Mucosa of descending colon (tissue), 3 donors: ENCODE results near the gene YTHDF1. TPM values are rescaled to one million over a fixed set of nuclear protein-coding genes. Genes with fewer than 3 reads are reported as not detected.
A peak's percentile ranks its signal among the peaks of the same experiment; 100 is the strongest.

Experiments used
- ATAC-seq: fragments of 200-7000 bp; cut with Tn5 transposase; one replicate; pipeline ENCODE4 v1.9.1; 2020; ENCODE audit warnings: mild to moderate bottlenecking, moderate library complexity
- DNase-seq, 3 donors: peaks; one replicate each; pipeline ENCODE4 v3.0.0-alpha.2; 2020
- H3K36me3 ChIP-seq: fragments of 200-600 bp; one replicate; pipeline ENCODE4 v1.8.0; 2021; ENCODE audit warnings: low read depth, mild to moderate bottlenecking
- H3K4me1 ChIP-seq: fragments of 200-600 bp; one replicate; pipeline ENCODE4 v1.8.0; 2021; ENCODE audit warnings: low read depth, mild to moderate bottlenecking
- H3K4me3 ChIP-seq: fragments of 200-600 bp; one replicate; pipeline ENCODE4 v1.8.0; 2021; ENCODE audit warnings: mild to moderate bottlenecking
- H3K9me3 ChIP-seq: fragments of 200-600 bp; one replicate; pipeline ENCODE4 v1.8.0; 2021; ENCODE audit warnings: mild to moderate bottlenecking
- intact Hi-C, 2 donors: fragments of 100-400 bp; cut with DNase I in 1 of 2; cut with micrococcal nuclease in 1 of 2; formaldehyde crosslinking; loops; one replicate each; pipeline versions ENCODE4 v1.11.0 to v1.11.1; 2022; cut with DNase I, micrococcal nuclease
- total RNA-seq, 3 donors: library from RNA; stranded (reverse); fragmentation: NEBNext Ultra II Directional in 2 of 3; extraction: Animal tissue kit (Norgen Biotek cat#: 25700) in 2 of 3; gene quantifications; one replicate each; pipeline versions ENCODE4 v1.2.1 to v1.2.4, GENCODE V29; 2021 to 2023
- TF ChIP-seq, protein P1 (sequence below): fragments of 200-600 bp; IDR thresholded peaks from one replicate; pipeline ENCODE4 v1.8.0; 2022; ENCODE audit warnings: antibody characterized with exemption, mild to moderate bottlenecking
- donor health status: DM: no; HTN: no; CAD: no; lungs with moderate emphysema.
- donor health status: DM: no; HTN: no; CAD: no.
- donor health status: DM: no; HTN: yes; CAD: no.

YTHDF1 gene
- total RNA-seq, 3 donors from 2014 or later = 32.0 to 37.2 (median 34.2) TPM

DNA sequence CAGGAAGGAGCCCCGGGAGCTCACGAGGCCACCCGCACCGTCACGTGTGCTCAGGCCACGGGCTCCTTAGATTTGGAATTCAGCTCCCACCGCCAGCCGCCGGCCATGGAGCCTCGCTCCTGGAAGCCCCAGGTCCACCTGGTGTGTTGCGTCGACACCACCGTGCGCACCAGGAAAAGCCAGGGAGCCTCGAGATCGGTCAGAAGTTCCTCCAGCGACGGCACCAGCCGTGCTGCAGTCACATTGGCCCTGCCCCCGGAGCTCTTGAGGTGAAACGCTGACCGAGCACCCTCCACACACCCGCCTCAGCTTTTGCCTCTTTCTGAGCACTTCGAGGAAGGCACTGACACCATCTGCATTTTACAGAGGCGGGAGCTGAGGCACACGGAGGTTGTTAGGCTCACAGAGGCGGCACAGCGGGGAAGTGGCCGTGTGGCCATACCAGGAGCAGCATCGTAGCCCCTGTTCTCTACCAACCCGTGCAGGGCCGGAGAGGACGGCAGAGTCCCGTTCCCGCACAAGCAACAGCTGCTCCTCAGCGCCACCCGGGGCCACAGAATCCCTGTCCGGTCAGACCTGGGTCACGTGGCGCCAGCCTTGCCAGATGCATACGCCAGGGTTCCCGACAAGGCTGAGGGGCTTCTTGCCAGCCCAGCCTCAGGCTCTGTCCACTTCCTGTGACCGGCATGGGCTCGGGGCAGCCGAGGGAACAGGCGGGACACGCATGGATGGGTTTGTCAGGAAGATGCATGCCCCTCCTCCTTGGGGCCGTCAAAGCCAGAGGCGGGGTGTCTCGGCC lies 30.8 kb upstream of the YTHDF1 start:
- no peak overlapping the region for H3K4me3 ChIP-seq
- intact Hi-C loops = no loop called here
- ATAC-seq = peak; percentile 56

GRCh38 chr20:63244468-63244867 lies 28.5 kb upstream of the YTHDF1 start:
- H3K4me3 ChIP-seq = no peak overlapping the region

More for the DNA sequence above, 30.8 kb upstream of the YTHDF1 start:
- Histone ChIP-seq H3K4me1 (no peaks in the 10 kb centered on the region), H3K9me3 (no peaks in the 10 kb centered on the region), H3K36me3 (no peaks in the 10 kb centered on the region)
- TF ChIP-seq, protein P1, sequence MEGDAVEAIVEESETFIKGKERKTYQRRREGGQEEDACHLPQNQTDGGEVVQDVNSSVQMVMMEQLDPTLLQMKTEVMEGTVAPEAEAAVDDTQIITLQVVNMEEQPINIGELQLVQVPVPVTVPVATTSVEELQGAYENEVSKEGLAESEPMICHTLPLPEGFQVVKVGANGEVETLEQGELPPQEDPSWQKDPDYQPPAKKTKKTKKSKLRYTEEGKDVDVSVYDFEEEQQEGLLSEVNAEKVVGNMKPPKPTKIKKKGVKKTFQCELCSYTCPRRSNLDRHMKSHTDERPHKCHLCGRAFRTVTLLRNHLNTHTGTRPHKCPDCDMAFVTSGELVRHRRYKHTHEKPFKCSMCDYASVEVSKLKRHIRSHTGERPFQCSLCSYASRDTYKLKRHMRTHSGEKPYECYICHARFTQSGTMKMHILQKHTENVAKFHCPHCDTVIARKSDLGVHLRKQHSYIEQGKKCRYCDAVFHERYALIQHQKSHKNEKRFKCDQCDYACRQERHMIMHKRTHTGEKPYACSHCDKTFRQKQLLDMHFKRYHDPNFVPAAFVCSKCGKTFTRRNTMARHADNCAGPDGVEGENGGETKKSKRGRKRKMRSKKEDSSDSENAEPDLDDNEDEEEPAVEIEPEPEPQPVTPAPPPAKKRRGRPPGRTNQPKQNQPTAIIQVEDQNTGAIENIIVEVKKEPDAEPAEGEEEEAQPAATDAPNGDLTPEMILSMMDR = no peak
- no peak for DNase-seq

GRCh38 chr20:63243604-63244247 lies 27.8 kb upstream of the YTHDF1 start:
- H3K9me3 ChIP-seq = no peaks in the 10 kb centered on the region
- DNase-seq = no peak
- no peak for ATAC-seq
- intact Hi-C loops = no loop called here
- TF ChIP-seq, protein P1 = no peak
- H3K4me1 ChIP-seq = no peaks in the 10 kb centered on the region
- no peak overlapping the region for H3K4me3 ChIP-seq
- no peaks in the 10 kb centered on the region for H3K36me3 ChIP-seq

More at GRCh38 chr20:63244468-63244867, 28.5 kb upstream of the YTHDF1 start:
- H3K36me3 ChIP-seq = no peaks in the 10 kb centered on the region
- no peaks in the 10 kb centered on the region for H3K4me1 ChIP-seq
- TF ChIP-seq, protein P1 = no peak
- H3K9me3 ChIP-seq = no peaks in the 10 kb centered on the region
- DNase-seq = no peak
- intact Hi-C loops = no loop called here
- no peak for ATAC-seq

- intact Hi-C loops = no loop called here
- no peak for DNase-seq
- no peaks in the 10 kb centered on the region for H3K9me3 ChIP-seq
- no peaks in the 10 kb centered on the region for H3K36me3 ChIP-seq
- no peaks in the 10 kb centered on the region for H3K4me1 ChIP-seq
- no peak overlapping the region for H3K4me3 ChIP-seq
- ATAC-seq = no peak
- TF ChIP-seq, protein P1 = no peak
Measured at GRCh38 chr20:63242736-63243135, 26.8 kb upstream of the YTHDF1 start.

GRCh38 chr20:63241272-63241671 lies 25.3 kb upstream of the YTHDF1 start:
- intact Hi-C loops = no loop called here
- H3K4me1 ChIP-seq = no peaks in the 10 kb centered on the region
- H3K4me3 ChIP-seq = no peak overlapping the region
- H3K36me3 ChIP-seq = no peaks in the 10 kb centered on the region
- DNase-seq (no peak), ATAC-seq (no peak)
- no peaks in the 10 kb centered on the region for H3K9me3 ChIP-seq
- TF ChIP-seq, protein P1 = no peak
